ENCODE measurements around the gene ZNF92. TPM values are rescaled to one million over a fixed set of nuclear protein-coding genes. Genes with fewer than 3 reads are reported as not detected.
A peak's percentile ranks its signal among the peaks of the same experiment; 100 is the strongest.

ZNF92 gene
- total and polyA plus RNA-seq, 2 of the 13 experiments (the other 11 are each of a cell fraction or from before 2014, with no cell fraction given) = 4.0 to 13.2 TPM

DNA sequence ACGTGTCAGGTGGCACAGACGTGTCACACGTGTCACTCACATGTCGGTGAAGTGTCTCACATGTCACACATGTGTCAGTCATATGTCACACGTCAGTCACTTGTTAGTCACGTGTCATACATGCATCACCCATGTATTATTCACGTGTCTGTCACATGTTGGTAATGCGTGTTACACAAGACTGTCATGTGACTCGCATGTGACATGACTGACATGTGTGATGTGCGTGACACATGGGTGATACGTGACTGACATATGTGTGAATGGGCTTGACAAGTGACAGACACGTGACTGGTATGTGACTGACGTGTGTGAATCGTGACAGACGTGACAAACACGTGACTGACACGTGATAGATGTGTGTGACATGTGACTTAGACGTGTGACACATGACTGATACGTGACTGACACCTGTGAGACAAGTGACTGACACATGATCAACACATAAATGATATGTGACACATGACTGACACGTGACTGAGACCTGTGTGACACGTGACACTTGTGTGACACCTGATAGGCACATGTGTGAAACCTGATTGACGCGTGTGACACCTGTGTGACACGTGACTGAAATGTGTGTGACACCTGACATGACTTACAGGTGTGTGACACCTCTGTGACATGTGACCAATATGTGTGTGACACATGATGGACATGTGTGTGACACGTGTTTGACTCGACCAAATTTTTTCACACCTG, 56.1 kb downstream of the ZNF92 start (continued):
- TF ChIP-seq KDM5B (CRISPR knock-in tag; IDR thresholded peaks at IDR 0.05; ENCODE audit: borderline replicate concordance) (0 out of 2 replicates have a peak, but pooled peaks have one; percentile 60), POGZ (CRISPR knock-in tag; IDR thresholded peaks at IDR 0.05) (no peak), HMGA1 (CRISPR knock-in tag; conservative IDR thresholded peaks at IDR 0.05) (no peak), CREB1 (IDR thresholded peaks at IDR 0.05) (peak; percentile 87), CREB1 (CRISPR knock-in tag; IDR thresholded peaks at IDR 0.05) (no peak), ZNF780A (CRISPR knock-in tag; IDR thresholded peaks at IDR 0.05) (0 out of 2 replicates have a peak, but pooled peaks have one; percentile 29), ASH2L (IDR thresholded peaks at IDR 0.05; ENCODE audit: insufficient read length, low read depth, low read length) (no peak), U2AF2 (IDR thresholded peaks at IDR 0.05; ENCODE audit: low read depth, low read length) (no peak), ZNF484 (CRISPR knock-in tag; IDR thresholded peaks at IDR 0.05; ENCODE audit: borderline replicate concordance, low read depth) (no peak), HIVEP1 (CRISPR knock-in tag; IDR thresholded peaks at IDR 0.05) (0 out of 2 replicates have a peak, but pooled peaks have one; percentile 28), RAD51 (IDR thresholded peaks at IDR 0.05; ENCODE audit: borderline replicate concordance) (peak; percentile 68; the same call in 1 of the 2 replicates), NFATC3 (CRISPR knock-in tag; IDR thresholded peaks at IDR 0.05) (no peak), ZNF589 (CRISPR knock-in tag; conservative IDR thresholded peaks at IDR 0.05) (0 out of 2 replicates have a peak, but pooled peaks have one; percentile 41), ZNF451 (CRISPR knock-in tag; IDR thresholded peaks at IDR 0.05) (0 out of 2 replicates have a peak, but pooled peaks have one; percentile 30), DNMT1 (CRISPR knock-in tag; IDR thresholded peaks at IDR 0.05) (peak; percentile 15; the same call in 1 of the 2 replicates)
- TF ChIP-seq, protein P1, sequence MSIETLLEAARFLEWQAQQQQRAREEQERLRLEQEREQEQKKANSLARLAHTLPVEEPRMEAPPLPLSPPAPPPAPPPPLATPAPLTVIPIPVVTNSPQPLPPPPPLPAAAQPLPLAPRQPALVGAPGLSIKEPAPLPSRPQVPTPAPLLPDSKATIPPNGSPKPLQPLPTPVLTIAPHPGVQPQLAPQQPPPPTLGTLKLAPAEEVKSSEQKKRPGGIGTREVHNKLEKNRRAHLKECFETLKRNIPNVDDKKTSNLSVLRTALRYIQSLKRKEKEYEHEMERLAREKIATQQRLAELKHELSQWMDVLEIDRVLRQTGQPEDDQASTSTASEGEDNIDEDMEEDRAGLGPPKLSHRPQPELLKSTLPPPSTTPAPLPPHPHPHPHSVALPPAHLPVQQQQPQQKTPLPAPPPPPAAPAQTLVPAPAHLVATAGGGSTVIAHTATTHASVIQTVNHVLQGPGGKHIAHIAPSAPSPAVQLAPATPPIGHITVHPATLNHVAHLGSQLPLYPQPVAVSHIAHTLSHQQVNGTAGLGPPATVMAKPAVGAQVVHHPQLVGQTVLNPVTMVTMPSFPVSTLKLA (IDR thresholded peaks at IDR 0.05) = peak; percentile 99
- TF ChIP-seq, protein P2, sequence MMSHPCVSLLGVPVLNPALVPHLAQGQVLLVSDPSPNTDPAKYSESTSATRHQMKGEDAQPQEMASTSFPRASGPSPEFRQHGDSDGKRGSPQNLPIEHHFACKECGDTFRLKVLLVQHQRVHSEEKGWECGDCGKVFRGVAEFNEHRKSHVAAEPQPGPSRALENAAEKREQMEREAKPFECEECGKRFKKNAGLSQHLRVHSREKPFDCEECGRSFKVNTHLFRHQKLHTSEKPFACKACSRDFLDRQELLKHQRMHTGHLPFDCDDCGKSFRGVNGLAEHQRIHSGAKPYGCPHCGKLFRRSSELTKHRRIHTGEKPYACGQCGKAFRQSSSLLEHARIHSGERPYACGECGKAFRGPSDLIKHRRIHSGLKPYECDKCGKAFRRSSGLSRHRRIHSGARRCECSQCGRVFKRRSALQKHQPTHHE (CRISPR knock-in tag; IDR thresholded peaks at IDR 0.05; ENCODE audit: borderline replicate concordance) = no peak
- TF ChIP-seq, protein P3, sequence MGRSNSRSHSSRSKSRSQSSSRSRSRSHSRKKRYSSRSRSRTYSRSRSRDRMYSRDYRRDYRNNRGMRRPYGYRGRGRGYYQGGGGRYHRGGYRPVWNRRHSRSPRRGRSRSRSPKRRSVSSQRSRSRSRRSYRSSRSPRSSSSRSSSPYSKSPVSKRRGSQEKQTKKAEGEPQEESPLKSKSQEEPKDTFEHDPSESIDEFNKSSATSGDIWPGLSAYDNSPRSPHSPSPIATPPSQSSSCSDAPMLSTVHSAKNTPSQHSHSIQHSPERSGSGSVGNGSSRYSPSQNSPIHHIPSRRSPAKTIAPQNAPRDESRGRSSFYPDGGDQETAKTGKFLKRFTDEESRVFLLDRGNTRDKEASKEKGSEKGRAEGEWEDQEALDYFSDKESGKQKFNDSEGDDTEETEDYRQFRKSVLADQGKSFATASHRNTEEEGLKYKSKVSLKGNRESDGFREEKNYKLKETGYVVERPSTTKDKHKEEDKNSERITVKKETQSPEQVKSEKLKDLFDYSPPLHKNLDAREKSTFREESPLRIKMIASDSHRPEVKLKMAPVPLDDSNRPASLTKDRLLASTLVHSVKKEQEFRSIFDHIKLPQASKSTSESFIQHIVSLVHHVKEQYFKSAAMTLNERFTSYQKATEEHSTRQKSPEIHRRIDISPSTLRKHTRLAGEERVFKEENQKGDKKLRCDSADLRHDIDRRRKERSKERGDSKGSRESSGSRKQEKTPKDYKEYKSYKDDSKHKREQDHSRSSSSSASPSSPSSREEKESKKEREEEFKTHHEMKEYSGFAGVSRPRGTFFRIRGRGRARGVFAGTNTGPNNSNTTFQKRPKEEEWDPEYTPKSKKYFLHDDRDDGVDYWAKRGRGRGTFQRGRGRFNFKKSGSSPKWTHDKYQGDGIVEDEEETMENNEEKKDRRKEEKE (IDR thresholded peaks at IDR 0.05) = no peak
